PC-3 (cell line): Measurements from ENCODE around the gene PIMREG.

Source experiments
- EZH2 ChIP-seq: fragments of 300-600 bp; sonication (generic); IDR thresholded peaks from one replicate; pipeline ENCODE4 v1.6.1; 2017; ENCODE audit warnings: antibody characterized with exemption, mild to moderate bottlenecking, low read length; ENCODE audit not compliant: unreplicated experiment
- EZH2phosphoT487 ChIP-seq: fragments of 300-600 bp; sonication (generic); IDR thresholded peaks from 2 replicates; pipeline ENCODE4 v1.6.1; 2018; ENCODE audit warnings: mild to moderate bottlenecking, antibody characterized with exemption, low read length, borderline replicate concordance
- TF ChIP-seq, protein P1 (sequence below): fragments of 300-600 bp; sonication (generic); conservative IDR thresholded peaks from 2 replicates; pipeline ENCODE4 v1.5.1; 2017; ENCODE audit warnings: antibody characterized with exemption, low read depth, mild to moderate bottlenecking, low read length

DNA sequence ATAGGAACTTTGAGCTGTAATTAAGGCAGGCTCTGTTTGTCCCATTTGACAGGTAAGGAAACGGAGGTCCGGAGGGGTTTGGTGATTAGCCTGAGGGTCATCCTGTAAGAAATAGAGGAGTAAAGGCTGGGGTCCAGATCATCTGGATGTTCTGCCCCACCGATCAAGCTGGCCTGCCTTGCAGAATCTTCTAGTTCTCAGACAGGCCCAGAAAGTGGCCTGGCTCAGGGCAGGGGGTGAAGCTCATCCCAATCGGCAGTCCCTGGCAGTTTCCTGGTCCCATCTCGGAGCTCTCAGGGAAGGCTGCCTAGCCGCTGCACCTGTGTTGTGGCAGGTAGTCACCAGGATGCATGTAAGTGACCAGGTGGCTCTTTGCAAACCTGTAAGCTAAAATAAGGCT lies 4.2 kb downstream of the PIMREG start:
- TF ChIP-seq, protein P1, sequence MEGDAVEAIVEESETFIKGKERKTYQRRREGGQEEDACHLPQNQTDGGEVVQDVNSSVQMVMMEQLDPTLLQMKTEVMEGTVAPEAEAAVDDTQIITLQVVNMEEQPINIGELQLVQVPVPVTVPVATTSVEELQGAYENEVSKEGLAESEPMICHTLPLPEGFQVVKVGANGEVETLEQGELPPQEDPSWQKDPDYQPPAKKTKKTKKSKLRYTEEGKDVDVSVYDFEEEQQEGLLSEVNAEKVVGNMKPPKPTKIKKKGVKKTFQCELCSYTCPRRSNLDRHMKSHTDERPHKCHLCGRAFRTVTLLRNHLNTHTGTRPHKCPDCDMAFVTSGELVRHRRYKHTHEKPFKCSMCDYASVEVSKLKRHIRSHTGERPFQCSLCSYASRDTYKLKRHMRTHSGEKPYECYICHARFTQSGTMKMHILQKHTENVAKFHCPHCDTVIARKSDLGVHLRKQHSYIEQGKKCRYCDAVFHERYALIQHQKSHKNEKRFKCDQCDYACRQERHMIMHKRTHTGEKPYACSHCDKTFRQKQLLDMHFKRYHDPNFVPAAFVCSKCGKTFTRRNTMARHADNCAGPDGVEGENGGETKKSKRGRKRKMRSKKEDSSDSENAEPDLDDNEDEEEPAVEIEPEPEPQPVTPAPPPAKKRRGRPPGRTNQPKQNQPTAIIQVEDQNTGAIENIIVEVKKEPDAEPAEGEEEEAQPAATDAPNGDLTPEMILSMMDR: no peak
- TF ChIP-seq EZH2 (no peak), EZH2phosphoT487 (no peak)
